ENCODE measurements around the gene REEP2.

DNA sequence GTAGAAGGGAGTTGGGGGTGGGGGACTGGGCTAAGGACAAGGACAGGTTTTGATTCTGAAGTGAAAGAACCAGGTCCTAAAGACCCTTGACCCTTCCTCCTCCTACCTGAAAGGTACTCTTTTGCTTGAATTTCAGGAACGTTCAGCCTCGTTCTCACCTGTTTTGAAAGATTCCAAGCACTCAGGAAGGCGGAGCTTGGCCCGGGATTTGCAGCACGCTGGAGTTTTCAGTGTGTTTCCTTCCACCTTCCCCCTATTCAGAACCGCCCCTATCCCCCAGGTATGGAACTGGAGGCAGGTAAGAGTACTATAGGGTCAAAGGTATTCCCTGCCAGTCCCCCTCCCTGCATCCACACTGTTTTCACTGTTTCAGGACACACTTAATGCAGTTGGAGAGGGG is 33.5 kb downstream of the REEP2 start:
- TF ChIP-seq, protein P1, sequence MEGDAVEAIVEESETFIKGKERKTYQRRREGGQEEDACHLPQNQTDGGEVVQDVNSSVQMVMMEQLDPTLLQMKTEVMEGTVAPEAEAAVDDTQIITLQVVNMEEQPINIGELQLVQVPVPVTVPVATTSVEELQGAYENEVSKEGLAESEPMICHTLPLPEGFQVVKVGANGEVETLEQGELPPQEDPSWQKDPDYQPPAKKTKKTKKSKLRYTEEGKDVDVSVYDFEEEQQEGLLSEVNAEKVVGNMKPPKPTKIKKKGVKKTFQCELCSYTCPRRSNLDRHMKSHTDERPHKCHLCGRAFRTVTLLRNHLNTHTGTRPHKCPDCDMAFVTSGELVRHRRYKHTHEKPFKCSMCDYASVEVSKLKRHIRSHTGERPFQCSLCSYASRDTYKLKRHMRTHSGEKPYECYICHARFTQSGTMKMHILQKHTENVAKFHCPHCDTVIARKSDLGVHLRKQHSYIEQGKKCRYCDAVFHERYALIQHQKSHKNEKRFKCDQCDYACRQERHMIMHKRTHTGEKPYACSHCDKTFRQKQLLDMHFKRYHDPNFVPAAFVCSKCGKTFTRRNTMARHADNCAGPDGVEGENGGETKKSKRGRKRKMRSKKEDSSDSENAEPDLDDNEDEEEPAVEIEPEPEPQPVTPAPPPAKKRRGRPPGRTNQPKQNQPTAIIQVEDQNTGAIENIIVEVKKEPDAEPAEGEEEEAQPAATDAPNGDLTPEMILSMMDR (IDR thresholded peaks at IDR 0.05) = no peak
- TF ChIP-seq ZFX (IDR thresholded peaks at IDR 0.05; ENCODE audit: borderline replicate concordance) = no peak
